Suprapubic skin (tissue), 4 donors: Measurements from ENCODE around the gene PRPF19. TPM values are rescaled to one million over a fixed set of nuclear protein-coding genes. Genes with fewer than 3 reads are reported as not detected.

Source experiments
- DNase-seq, 2 donors: peaks; one replicate each; pipeline ENCODE4 v3.0.0-alpha.2; 2019; ENCODE audit warnings: low spot score in 2 of 2
- H3K27ac ChIP-seq: fragments of 200-600 bp; sonication (generic); one replicate; pipeline ENCODE4 v1.5.1; 2019
- H3K27me3 ChIP-seq: fragments of 200-600 bp; sonication (generic); one replicate; pipeline ENCODE4 v1.5.1; 2019
- H3K36me3 ChIP-seq: fragments of 200-600 bp; sonication (generic); one replicate; pipeline ENCODE4 v1.5.1; 2019
- H3K4me1 ChIP-seq: fragments of 200-600 bp; sonication (generic); one replicate; pipeline ENCODE4 v1.5.1; 2019
- H3K4me3 ChIP-seq: fragments of 200-600 bp; sonication (generic); one replicate; pipeline ENCODE4 v1.5.1; 2019; ENCODE audit warnings: mild to moderate bottlenecking
- H3K9me3 ChIP-seq: fragments of 200-600 bp; sonication (generic); one replicate; pipeline ENCODE4 v1.5.1; 2019
- EP300 ChIP-seq: sonication (generic); formaldehyde crosslinking; IDR thresholded peaks from one replicate; pipeline ENCODE4 v1.6.1; 2017; ENCODE audit warnings: antibody characterized with exemption
- POLR2A ChIP-seq, 2 donors: fragments of 450-650 bp; IDR thresholded peaks; one replicate each; pipeline ENCODE4 v1.6.1; 2017; ENCODE audit warnings: antibody characterized with exemption in 2 of 2, mild to moderate bottlenecking in 2 of 2, moderate library complexity in 2 of 2
- POLR2AphosphoS5 ChIP-seq, 3 donors: sonication (generic); formaldehyde crosslinking; IDR thresholded peaks; one replicate each; pipeline ENCODE4 v1.6.1; 2017; ENCODE audit warnings: antibody characterized with exemption in 3 of 3
- WGBS: methylation state at CpG from one replicate; pipeline ENCODE4 v1.1.5; 2018; 5-methylcytosine and 5-hydroxymethylcytosine counted together
- total RNA-seq, 4 donors: library from RNA; depleted of rRNA; stranded (reverse); fragments of >200 nt; gene quantifications; one replicate each; pipeline ENCODE4 v1.1.0, GENCODE V29; 2016
- TF ChIP-seq, protein P1 (sequence below), 2 donors: fragments of 200-600 bp in 1 of 2; fragments of 450-650 bp in 1 of 2; sonication (generic) in 1 of 2; IDR thresholded peaks; one replicate each; pipeline ENCODE4 v1.5.1; 2016 to 2019; ENCODE audit warnings: antibody characterized with exemption in 2 of 2, mild to moderate bottlenecking in 1 of 2, moderate library complexity in 1 of 2

PRPF19 gene
- total RNA-seq, 4 donors from 2014 or later = 101 to 153 (median 116) TPM

DNA sequence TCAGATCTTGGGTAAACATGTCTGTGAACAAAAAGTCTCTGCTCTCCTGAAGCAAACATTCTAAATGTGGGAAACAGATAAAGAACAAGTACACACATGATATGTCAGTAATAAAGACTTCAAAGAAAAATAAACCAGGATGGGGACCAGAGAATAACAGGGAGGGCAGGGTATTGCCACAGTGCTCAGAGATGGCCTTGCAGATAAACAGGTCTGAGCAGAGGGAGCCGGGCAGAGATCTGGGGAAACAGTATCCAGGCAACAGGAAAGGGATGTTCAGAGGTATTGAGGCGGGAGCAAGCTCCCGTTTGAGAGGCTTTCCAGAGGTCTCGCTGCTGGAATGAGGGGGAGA, 61.5 kb downstream of the PRPF19 start:
- Histone ChIP-seq H3K27me3 (no peaks in the 10 kb centered on the region), H3K27ac (no peak overlapping the region), H3K4me3 (no peak overlapping the region), H3K9me3 (no peaks in the 10 kb centered on the region), H3K36me3 (peaks cover 26% of the 10 kb centered on the region), H3K4me1 (peaks cover 41% of the 10 kb centered on the region)
- no peak for TF ChIP-seq EP300
- TF ChIP-seq, protein P1, sequence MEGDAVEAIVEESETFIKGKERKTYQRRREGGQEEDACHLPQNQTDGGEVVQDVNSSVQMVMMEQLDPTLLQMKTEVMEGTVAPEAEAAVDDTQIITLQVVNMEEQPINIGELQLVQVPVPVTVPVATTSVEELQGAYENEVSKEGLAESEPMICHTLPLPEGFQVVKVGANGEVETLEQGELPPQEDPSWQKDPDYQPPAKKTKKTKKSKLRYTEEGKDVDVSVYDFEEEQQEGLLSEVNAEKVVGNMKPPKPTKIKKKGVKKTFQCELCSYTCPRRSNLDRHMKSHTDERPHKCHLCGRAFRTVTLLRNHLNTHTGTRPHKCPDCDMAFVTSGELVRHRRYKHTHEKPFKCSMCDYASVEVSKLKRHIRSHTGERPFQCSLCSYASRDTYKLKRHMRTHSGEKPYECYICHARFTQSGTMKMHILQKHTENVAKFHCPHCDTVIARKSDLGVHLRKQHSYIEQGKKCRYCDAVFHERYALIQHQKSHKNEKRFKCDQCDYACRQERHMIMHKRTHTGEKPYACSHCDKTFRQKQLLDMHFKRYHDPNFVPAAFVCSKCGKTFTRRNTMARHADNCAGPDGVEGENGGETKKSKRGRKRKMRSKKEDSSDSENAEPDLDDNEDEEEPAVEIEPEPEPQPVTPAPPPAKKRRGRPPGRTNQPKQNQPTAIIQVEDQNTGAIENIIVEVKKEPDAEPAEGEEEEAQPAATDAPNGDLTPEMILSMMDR (IDR thresholded peaks at IDR 0.05) = no peak
- TF ChIP-seq POLR2AphosphoS5 (IDR thresholded peaks at IDR 0.05) = no peak
- no peak for TF ChIP-seq POLR2A (IDR thresholded peaks at IDR 0.05)
- no peak for DNase-seq
- WGBS = 36% methylated on average over 4 of the region's 4 CpGs

DNA sequence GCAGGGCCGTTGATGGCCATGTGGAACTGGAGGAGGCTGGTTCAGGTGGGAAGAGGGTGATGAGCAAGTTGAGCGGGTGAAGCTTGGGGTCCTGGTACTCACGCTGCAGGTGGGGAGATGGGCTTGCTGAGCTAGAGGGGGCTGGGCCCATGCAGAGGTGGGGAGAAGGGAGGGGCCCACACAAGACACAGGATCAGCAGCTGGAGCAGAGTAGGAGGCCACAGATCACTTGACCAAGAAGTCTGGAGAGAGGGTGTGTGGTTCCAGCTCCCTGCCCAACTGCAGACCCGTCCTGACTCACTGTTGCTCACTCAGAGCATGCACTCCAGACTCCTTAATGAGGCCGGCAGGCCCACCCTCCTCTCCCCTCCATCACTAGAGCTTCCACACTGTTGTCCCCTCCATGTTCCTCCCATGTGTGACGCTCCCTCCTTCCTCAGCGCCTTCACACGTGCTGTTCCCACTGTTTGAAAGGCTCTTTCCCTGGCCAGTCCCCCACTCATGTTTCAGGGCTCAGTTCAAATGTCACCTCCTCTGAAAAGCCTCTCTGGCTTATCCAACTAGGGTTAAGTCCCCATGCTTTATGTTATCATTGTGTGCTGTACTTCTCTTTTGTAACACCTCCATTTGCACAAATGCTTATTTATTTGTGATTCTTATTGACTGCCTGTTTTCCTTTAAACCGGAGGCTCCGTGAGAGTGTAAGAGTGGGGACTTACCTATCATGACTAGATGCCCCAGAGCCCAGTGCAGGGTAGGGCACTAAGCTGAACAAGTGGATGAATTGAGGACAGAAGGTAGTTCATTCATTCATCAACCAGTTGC, 62.1 kb downstream of the PRPF19 start:
- no peaks in the 10 kb centered on the region for H3K9me3 ChIP-seq
- 64% methylated on average over 10 of the region's 10 CpGs for WGBS
- DNase-seq = no peak
- peaks cover 41% of the 10 kb centered on the region for H3K4me1 ChIP-seq
- no peaks in the 10 kb centered on the region for H3K27me3 ChIP-seq
- H3K27ac ChIP-seq = no peak overlapping the region
- TF ChIP-seq, protein P1 (IDR thresholded peaks at IDR 0.05) = no peak
- TF ChIP-seq POLR2AphosphoS5 (IDR thresholded peaks at IDR 0.05) = no peak
- TF ChIP-seq POLR2A (IDR thresholded peaks at IDR 0.05) = no peak
- TF ChIP-seq EP300 = no peak
- H3K36me3 ChIP-seq = peaks cover 21% of the 10 kb centered on the region
- H3K4me3 ChIP-seq = peak overlapping the region; percentile 86

DNA sequence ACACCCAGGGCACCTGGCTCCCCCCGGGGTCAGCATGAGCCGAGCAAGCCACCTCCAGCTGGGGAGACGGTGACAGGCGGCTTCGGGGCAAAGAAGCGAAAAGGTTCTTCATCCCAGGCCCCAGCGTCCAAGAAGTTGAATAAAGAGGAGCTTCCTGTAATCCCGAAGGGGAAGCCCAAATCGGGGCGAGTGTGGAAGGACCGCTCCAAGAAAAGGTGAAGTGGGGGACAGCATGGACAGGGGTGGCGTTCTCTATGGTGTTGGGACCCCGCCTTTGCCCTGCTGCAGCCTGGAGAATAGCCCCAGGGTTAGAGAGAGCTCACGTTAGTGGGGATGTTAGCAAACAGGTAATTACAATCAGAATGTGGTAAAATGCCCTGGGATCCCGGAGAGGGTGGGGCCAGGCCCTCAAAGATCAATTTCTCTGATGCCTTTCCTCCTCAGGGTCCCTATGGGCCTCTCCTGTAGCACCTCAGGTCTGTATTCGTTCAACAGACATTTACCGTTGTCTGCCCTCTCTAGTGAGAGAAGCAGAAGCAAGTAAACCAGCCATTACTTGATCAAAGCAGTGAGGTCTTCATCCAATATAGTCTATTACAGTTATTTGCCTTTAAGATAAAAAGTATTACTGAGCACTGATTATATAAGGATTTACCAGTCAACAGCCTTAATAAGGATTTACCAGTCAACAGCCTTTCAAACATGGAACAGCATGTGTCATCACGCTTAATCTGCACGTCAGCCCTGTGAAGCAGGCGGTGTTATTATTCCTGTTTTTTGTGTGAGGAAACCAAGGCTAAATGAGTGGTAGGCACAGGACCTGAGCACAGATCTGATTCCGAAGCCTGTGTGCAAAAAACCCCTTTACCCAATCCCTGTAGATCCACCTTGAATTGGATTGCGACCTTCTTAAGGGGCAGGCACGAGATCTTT, 63.5 kb downstream of the PRPF19 start:
- Histone ChIP-seq H3K27ac (peak overlapping the region; percentile 57), H3K4me3 (peak overlapping the region; percentile 86), H3K9me3 (no peaks in the 10 kb centered on the region), H3K4me1 (peaks cover 41% of the 10 kb centered on the region), H3K36me3 (peaks cover 7% of the 10 kb centered on the region), H3K27me3 (no peaks in the 10 kb centered on the region)
- WGBS = 14% methylated on average over 21 of the region's 23 CpGs
- DNase-seq = no peak
- no peak for TF ChIP-seq EP300
- TF ChIP-seq, protein P1 (IDR thresholded peaks at IDR 0.05) = no peak
- TF ChIP-seq POLR2A (IDR thresholded peaks at IDR 0.05) = no peak
- TF ChIP-seq POLR2AphosphoS5 (IDR thresholded peaks at IDR 0.05) = no peak

DNA sequence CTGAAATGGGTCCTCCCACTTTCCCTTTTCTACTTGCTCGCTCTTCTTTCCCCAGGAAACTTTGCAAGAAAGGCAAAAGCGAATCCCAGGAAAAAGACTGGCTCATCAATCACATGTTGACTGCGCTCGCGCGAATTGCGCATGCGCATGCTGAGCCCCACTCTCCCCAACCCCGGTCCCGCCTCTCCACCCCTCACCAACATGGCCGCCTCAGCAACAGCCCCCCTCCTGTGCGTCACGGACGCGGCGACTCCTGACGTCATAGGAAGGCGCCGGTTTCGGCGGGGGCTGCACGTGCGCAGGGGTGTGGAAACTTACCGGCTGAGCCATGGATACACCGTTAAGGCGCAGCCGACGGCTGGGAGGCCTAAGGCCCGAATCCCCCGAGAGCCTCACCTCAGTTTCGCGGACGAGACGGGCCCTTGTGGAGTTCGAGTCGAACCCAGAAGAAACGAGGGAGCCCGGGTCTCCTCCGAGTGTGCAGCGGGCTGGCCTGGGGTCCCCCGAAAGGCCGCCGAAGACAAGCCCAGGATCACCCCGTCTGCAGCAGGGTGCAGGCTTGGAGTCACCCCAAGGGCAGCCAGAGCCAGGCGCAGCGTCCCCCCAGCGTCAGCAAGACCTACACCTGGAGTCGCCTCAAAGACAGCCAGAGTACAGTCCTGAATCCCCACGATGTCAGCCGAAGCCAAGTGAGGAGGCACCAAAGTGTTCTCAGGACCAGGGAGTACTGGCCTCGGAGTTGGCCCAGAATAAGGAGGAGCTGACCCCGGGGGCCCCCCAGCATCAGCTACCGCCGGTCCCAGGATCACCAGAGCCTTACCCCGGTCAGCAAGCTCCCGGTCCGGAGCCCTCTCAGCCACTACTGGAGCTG, 64.4 kb downstream of the PRPF19 start, which contains the start of gene CCDC86:
TSS of gene CCDC86 (plus strand) at position 317 of the 871 bp plus-strand sequence. CDS start at position 329, 12 bp downstream.
- Histone ChIP-seq H3K4me3 (peak within 1 kb of the TSS; percentile 86), H3K4me1 (peaks cover 41% of the 10 kb centered on the region), H3K9me3 (no peaks in the 10 kb centered on the region), H3K27ac (peak within 1 kb of the TSS; percentile 58), H3K36me3 (no peaks in the 10 kb centered on the region), H3K27me3 (no peaks in the 10 kb centered on the region)
- TF ChIP-seq POLR2A (IDR thresholded peaks at IDR 0.05) = no peak
- peak in 2 of 3 donors; percentile 93 to 98 for TF ChIP-seq POLR2AphosphoS5 (IDR thresholded peaks at IDR 0.05)
- 1% methylated on average over 32 of the region's 57 CpGs for WGBS
- DNase-seq = peak; percentile 98

Other genes with a start within 250 kb of the PRPF19 start
- not detected for gene MS4A8, start 207.0 kb downstream of the PRPF19 start, total RNA-seq
- gene MS4A18, start 181.9 kb downstream of the PRPF19 start, total RNA-seq = not detected
- gene MS4A15, start 149.7 kb downstream of the PRPF19 start, total RNA-seq = not detected
- gene MS4A10, start 121.3 kb downstream of the PRPF19 start, total RNA-seq = not detected
- 10 to 100 TPM; 32.5 to 46.3 (median 40.3) TPM for gene CCDC86, start 64.5 kb downstream of the PRPF19 start, total RNA-seq
- under 1 TPM in 3 of 4 donors, not detected in 1; 0.19 to 0.68 (median 0.34) TPM for gene PTGDR2, start 50.6 kb downstream of the PRPF19 start, total RNA-seq
- 1 to 10 TPM in 1 of 4 donors, under 1 TPM in 1, not detected in 2; 0.94 to 5.5 TPM for gene ZP1, start 39.0 kb downstream of the PRPF19 start, total RNA-seq
- gene TMEM109, start 7.6 kb upstream of the PRPF19 start, total RNA-seq = 100 to 1,000 TPM in 3 of 4 donors, 10 to 100 TPM in 1; 67.4 to 128 (median 110) TPM
- gene TMEM132A, start 17.9 kb upstream of the PRPF19 start, total RNA-seq = 1 to 10 TPM; 7.5 to 9.6 (median 8.0) TPM
- gene SLC15A3, start 45.6 kb upstream of the PRPF19 start, total RNA-seq = 10 to 100 TPM in 2 of 4 donors, 1 to 10 TPM in 2; 1.7 to 10.5 (median 9.8) TPM
- gene CD6, start 65.1 kb upstream of the PRPF19 start, total RNA-seq = 1 to 10 TPM in 2 of 4 donors, under 1 TPM in 2; 0.15 to 1.7 (median 1.2) TPM
- gene CD5, start 195.9 kb upstream of the PRPF19 start, total RNA-seq = 1 to 10 TPM in 2 of 4 donors, under 1 TPM in 1, not detected in 1; 0.96 to 1.6 (median 1.2) TPM